Esophagus muscularis mucosa (tissue), 2 donors: ENCODE data around the gene KBTBD13.

ENCODE experiments used
- POLR2A ChIP-seq: fragments of 450-650 bp; IDR thresholded peaks from one replicate; pipeline ENCODE4 v1.6.1; 2017; ENCODE audit warnings: antibody characterized with exemption, moderate library complexity, mild to moderate bottlenecking, low read depth
- POLR2AphosphoS5 ChIP-seq, 2 donors: sonication (generic); formaldehyde crosslinking; IDR thresholded peaks; one replicate each; pipeline ENCODE4 v1.6.1; 2017; ENCODE audit warnings: antibody characterized with exemption in 2 of 2

DNA sequence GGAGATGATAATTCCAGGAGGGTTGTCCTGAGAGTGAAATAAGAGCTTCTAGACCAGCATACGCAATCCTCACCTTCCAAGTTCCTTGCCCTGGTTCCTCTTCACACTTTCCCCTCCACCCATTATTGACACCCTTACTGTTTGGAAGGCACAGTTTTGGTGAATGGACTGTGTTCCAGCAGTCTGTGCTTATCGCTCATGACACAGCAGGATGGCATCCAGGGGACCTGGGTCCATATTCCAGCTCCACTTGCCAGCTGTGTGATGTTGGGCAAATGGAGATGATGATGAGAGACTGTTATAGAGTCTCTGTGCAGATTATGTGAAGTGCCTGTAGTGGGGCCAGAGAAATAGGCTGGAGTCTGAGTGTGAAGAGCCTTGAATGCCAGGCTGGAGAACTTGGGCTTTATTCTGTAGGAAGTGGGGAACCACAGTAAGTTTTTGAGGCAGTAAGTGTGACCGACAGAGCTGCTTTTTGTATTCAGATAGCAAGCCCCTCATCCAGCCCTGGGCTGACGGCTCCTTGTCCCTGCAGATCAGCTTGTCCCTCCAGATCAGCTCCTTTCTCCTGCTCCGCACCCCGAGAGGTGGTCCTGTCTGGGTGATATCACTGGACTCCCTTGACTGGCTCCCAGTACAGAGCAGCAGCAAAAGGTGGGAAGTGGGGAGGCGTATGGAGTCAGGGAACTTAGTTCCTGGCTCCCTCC is 8.1 kb downstream of the KBTBD13 start:
- TF ChIP-seq POLR2A, result no peak
- TF ChIP-seq POLR2AphosphoS5 (IDR thresholded peaks at IDR 0.05), result no peak
